ENCODE results near the gene SPON1.

SPON1 gene

DNA sequence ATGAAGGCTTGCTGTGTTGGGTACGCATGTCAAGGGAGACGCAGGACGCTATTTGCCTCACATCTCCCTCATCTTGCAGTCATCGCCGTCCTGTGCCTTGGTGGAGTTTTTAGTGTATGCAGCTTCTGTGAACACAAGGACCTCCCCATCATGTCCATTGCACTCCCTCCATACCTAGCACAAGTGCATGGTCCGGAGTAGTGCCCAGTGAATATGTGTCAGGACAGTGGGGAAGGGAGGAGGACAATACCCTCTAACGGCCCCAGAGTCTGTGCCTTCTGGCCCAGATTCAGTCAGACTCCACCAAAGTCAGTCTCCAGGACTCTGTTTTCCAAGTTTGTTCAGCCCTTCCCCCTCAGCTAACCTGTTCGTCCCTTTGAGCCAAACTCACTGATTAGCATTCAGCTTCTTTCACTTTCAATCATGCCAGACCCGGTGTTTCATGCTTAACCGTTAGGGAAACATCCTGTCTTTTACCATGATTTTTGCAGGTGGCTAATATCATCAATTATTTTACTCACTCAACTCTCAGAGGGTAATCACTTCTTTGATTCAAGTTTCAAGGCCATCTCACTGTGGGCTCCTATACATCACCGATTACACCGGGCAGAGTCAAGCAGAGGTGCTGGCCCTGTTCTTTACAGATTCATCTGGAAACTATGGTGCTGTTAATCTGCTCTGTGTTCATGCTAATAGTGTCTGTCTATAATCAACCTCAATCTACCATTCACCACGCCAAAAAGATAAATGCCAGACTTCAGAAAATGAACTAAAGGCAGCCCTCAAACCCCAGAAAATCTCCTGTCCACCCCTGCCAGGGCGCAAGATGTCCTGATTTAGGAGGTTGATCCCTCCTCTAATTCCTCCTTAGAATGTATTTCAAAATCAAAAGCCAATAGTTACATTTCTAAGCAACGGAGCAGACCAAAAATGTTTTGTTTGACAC is 240.0 kb downstream of the SPON1 start:
- DNase-seq, result no peak

GRCh38 chr11:14203321-14203720 is 240.8 kb downstream of the SPON1 start:
- DNase-seq, result no peak

DNA sequence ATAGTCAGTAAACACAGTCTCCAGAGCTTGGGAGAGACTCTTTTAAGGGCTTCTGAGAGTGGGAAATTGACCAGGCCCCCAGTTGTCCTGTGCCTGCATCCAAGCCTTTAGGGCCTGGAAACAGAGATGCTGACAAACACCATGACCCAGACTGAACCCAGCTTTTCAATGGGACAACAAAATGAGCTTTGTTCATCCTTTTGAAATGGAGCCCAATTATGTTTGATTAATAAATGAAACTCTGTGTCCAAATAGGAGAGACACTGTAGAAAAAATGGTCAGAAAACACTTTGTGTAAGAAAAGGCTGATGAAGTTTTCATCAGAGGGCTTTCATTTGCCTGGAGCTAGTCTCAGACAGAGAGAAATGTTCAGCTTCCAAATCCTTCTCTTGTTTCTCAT is 250.5 kb downstream of the SPON1 start:
- no peak for DNase-seq

DNA sequence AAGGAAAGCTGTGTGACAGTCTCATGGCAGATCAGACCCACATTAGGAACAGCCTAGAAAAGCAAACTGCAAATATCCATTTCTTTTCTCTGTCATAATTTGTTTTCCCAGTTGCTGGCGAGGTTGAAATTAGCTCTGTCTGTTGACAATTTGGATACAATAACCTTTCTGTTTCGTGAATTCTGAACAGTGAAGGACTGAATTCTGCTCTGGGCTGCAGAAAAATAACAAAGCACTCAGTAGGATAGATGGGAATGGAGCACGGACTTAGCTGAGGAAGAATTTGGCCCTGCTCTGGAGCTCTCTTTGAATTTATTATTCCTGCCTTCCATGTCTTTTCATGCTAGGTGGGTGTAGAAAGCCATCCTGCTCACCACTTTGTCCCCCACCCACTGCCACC is 256.2 kb downstream of the SPON1 start:
- DNase-seq, result no peak

DNA sequence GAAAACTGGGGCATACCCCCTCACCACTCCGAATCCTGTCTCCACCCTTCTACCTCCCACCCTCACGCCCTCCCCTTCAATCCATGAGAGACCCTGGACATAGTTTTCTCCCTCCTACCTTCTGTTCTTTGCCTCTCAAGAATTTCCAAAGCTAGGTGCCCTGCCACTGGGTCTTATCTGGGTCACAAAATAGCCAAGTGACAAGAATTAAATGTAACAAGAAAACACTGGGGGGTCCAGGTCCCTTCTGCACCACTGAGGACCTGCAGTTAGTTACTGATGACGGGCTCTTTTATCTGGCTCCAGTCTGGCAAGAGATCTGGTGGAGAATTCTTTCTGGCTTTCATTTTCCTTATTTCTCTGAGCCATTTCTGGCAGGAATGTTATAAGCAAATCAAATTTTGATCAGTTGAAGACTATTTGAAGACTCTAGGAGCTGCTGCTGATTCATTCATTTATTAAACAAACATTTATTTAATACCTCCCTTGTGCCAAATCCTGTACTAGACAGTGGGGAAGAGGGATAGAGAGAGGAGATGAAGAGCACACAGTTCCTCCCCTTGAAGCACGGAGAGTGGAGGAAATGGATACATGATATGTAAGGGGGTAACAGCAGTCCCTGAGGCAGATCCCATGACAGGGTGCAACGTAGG is 261.2 kb downstream of the SPON1 start:
- no peak for DNase-seq

DNA sequence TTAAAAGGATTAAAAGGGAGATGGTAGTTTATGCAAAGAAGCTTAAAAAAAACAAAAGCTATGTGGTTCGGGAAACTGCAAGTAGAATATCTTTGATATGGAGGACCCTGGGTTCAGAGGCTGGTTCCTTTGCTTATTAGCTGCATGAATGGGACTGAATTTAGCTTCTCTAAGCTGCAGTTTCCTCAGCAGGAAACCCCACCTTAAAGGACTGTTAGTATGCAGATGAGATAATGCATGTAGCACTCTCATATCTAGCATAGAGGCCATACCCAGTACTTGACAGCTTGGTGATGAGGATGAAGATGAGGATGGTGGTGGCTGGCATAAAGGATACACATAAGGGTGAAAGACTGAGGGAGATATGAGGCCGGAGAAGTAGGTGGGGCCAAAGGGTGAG is 261.9 kb downstream of the SPON1 start:
- DNase-seq, result no peak

- DNase-seq, result no peak
Measured at GRCh38 chr11:14225666-14226065, 263.1 kb downstream of the SPON1 start.

- no peak for DNase-seq
Measured at GRCh38 chr11:14228356-14228755, 265.8 kb downstream of the SPON1 start.

DNA sequence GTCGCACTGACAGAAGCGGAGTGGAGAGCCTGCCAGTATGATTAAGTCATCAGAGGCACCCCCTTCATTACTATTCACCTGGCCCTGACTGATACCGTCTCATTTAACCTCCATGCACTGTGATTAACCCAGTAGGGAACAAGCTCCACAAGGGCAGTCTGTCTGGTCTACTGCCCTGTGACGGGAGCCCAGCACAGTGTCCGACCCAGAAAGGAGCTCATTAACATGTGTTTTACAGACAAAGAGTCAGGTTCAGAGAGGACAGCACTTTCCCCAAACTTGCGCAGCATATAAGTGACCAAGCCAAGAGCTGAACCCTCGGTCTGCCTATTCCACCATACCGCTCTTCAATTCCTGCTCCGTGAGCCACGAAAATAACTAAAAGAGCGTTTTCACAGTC is 266.9 kb downstream of the SPON1 start:
- DNase-seq, result no peak

- DNase-seq, result no peak
Measured at GRCh38 chr11:14230407-14230806, 267.9 kb downstream of the SPON1 start.

DNA sequence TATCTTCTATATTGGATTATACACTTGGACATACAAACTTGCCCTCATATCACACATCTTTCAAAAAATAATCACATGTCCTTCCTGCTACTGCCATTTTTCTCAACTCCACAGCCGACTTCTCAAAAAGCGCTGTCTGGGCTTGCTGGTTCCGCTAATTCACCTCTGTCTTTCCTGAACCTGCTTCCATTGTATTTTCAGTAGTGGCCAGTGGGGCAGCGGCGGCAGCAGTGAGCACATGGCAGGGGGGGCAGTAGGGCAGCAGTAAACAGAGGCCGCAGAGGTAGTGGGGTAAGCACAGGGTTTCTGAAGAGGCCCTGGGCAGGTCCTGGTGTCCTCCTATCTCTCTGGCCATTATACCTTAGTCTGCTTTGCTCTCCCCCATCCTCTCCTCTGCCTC is 270.1 kb downstream of the SPON1 start:
- no peak for DNase-seq

DNA sequence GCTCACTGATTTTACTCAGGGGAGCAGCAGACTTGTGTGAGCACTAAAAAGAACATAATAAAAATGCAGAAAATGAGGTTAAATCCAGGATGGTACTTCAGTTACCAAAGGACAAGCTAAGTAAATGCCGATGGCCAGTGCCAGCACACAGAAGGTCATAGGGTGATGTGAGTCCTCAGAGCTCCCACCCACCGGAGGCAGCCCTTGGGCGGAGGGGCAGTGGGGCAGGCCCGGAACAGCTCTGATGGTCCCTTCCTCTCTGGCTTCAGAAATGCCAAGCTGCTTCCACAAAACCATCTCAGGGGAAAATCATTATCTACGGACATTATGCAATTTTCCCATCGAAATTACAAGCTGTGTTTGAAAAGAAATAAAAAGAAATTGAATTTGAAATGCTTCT is 271.9 kb downstream of the SPON1 start:
- no peak for DNase-seq

- DNase-seq, result no peak
Measured at GRCh38 chr11:14235701-14236100, 273.2 kb downstream of the SPON1 start.

DNA sequence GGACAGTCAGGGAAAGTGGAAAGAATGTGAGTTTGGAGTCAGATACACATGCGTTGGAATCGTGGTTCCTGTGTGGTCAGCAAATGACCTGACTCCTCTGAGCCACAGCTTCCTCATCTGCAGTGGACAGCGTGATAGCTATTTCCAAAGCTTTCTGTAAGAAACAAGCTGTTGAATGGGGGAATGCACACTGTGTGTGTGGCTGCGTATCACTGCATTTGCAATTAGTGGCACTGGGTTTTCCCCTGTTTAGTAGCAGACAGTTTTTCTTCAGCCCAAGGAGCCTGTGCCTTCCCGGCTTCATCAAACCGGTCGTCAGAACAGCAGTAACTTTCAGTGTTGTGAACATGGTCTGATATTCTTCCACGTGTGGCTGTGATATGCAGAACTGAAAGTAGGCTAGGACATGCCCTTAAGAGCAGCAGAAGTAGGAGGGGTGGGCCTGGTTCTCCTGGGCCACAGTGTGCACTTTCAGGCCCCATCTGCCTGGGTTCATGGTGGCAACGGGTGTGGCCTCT is 275.0 kb downstream of the SPON1 start:
- no peak for DNase-seq

DNA sequence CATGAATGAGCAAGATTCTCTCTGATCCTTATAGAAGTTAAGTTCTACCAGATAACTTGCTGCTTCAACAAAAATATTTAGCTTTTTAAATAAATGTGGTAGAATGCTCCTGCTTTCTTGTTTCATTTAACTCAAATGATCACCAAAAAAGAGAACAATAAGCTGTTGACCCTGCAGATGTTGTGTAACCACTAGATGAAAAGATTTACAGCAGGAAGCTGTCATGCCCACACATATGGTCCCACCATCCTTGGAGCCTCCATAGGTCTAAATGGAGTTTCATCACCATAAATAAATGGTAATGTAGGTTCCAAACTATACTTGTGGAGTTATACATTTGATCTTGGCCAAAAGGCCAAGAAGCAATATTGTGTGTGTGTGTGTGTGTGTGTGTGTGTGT is 277.7 kb downstream of the SPON1 start:
- DNase-seq, result no peak

- DNase-seq, result no peak
Measured at GRCh38 chr11:14240951-14241350, 278.4 kb downstream of the SPON1 start.

- DNase-seq, result no peak
Measured at GRCh38 chr11:14242187-14242586, 279.7 kb downstream of the SPON1 start.

GRCh38 chr11:14242733-14243132 is 280.2 kb downstream of the SPON1 start:
- DNase-seq, result no peak

DNA sequence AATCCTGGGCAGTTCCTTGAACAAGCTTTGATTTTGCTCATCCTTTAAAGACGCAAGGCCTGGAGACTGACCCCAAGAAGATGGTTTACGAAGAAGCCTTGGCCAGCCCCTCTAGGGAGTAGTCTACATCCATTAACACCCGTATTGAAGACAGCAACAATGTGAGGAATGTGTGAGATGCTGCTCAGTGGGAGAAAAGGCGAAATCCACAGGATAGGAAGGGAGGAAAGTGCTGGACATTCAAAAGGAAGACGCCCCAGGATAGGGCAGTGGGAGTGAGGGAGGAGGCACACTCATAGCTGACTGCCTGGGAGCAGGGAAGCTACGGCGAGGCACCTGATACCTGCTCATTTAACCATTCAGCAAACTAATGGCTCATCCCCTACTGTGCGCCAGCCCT is 282.4 kb downstream of the SPON1 start:
- DNase-seq, result no peak

DNA sequence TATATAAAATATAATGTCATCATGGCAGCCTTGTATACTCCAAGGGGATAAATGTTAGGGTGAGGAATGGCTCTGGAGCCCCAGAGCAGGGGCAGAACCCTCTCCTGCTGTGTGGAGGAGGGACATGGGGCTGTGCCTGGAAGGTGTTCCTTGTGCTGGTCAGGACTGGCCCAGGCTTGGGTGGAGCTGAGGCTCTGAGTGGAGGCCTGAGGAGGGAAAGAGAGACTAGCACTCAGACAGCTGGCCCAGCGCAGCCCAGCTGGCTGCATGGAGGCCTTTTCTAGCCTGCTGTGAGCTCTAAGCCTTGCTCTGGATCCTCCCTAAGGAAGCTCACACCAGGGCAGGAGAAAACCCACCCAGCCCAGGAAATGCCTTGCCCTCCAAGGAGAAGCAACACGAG is 282.9 kb downstream of the SPON1 start:
- no peak for DNase-seq

- DNase-seq, result no peak
Measured at GRCh38 chr11:14248580-14248981, 286.1 kb downstream of the SPON1 start.

GRCh38 chr11:14249121-14249963 is 286.8 kb downstream of the SPON1 start:
- peak; percentile 32 to 65 for DNase-seq

DNA sequence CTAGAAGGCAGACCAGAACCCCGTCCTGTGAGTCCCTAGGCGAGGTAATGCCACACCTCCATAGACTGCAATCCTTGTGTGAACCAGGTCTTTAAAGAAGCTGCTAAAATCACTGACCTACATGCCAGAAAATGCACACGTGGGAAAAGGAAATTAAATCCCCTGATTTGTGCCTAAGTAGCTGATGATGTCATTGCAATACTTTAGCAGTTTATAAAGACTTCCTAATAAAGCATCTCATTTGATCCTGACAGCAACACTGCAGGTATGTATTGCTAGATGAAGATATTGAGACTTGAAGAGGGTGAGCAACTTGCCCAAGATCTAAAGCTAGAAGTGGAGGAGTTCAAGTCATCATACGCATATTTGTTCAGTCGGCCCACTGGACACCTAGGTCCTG is 289.2 kb downstream of the SPON1 start:
- no peak for DNase-seq
